Measurements from ENCODE around the gene CASQ1.

Gene CASQ1

GRCh38 chr1:160169553-160170399, 20.6 kb upstream of the CASQ1 start:
- no peak for DNase-seq

GRCh38 chr1:160171354-160171753, 19.0 kb upstream of the CASQ1 start:
- no peak for DNase-seq

- no peak for DNase-seq
These were observed 18.4 kb upstream of the CASQ1 start for GRCh38 chr1:160171980-160172379.

- DNase-seq = no peak
These were observed 13.1 kb upstream of the CASQ1 start for GRCh38 chr1:160177231-160177630.

GRCh38 chr1:160177667-160178066, 12.7 kb upstream of the CASQ1 start:
- DNase-seq = no peak

- no peak for DNase-seq
These were observed 11.6 kb upstream of the CASQ1 start for GRCh38 chr1:160178731-160179130.

GRCh38 chr1:160179336-160179735, 11.0 kb upstream of the CASQ1 start:
- no peak for DNase-seq

GRCh38 chr1:160186246-160186645, 4.1 kb upstream of the CASQ1 start:
- no peak for DNase-seq

- no peak for DNase-seq
These were observed 3.6 kb upstream of the CASQ1 start for GRCh38 chr1:160186729-160187128.

GRCh38 chr1:160187407-160187806, 3.0 kb upstream of the CASQ1 start:
- DNase-seq = no peak

- no peak for DNase-seq
These were observed 2.0 kb upstream of the CASQ1 start for GRCh38 chr1:160188341-160188740.

- no peak for DNase-seq
These were observed 1.4 kb downstream of the CASQ1 start for GRCh38 chr1:160191756-160192155.

GRCh38 chr1:160192234-160192633, 1.9 kb downstream of the CASQ1 start:
- DNase-seq = no peak

GRCh38 chr1:160193091-160193819, 2.9 kb downstream of the CASQ1 start:
- peak; percentile 62 for DNase-seq

- no peak for DNase-seq
These were observed 3.7 kb downstream of the CASQ1 start for GRCh38 chr1:160193832-160194736.

GRCh38 chr1:160194737-160195059, 4.3 kb downstream of the CASQ1 start:
- DNase-seq = no peak

- DNase-seq = no peak
These were observed 5.8 kb downstream of the CASQ1 start for GRCh38 chr1:160196143-160196542.

GRCh38 chr1:160197231-160197630, 6.9 kb downstream of the CASQ1 start:
- DNase-seq = no peak

- no peak for DNase-seq
These were observed 10.4 kb downstream of the CASQ1 start for GRCh38 chr1:160200786-160201185.

GRCh38 chr1:160204526-160205241, 14.3 kb downstream of the CASQ1 start:
- no peak for DNase-seq

- DNase-seq = peak; percentile 54
These were observed 15.1 kb downstream of the CASQ1 start, which contains the start of gene PEA15 for GRCh38 chr1:160205242-160206035. TSS of gene PEA15 (plus strand) at chr1:160205384. CDS start at chr1:160211545, 6,161 bp downstream.

GRCh38 chr1:160206036-160206389, 15.6 kb downstream of the CASQ1 start:
- peak; percentile 27 for DNase-seq
